Measurements from ENCODE around the gene CREBBP.

Gene CREBBP

GRCh38 chr16:3819746-3820724 is 60.5 kb downstream of the CREBBP start:
- Histone ChIP-seq H3K23ac (ENCODE audit: low read depth, low read length, poor library complexity) (no peak overlapping the region), H4K91ac (ENCODE audit: low read depth, low read length, poor library complexity) (no peak overlapping the region), H2AFZ (ENCODE audit: low read length) (no peak overlapping the region), H3K36me3 (replicated peaks in 1 of 2; ENCODE audit: control insufficient read depth in 2 of 2, insufficient read depth in 2 of 2, low read length in 2 of 2) (peaks cover 0 to 4% of the 10 kb centered on the region in 2 donors), H3K4me3 (ENCODE audit: low read length in 2 of 2) (no peak overlapping the region), H3K9me3 (replicated peaks in 1 of 2; ENCODE audit: control insufficient read depth in 2 of 2, insufficient read depth in 1 of 2, low read depth in 1 of 2, low read length in 2 of 2) (no peaks in the 10 kb centered on the region), H3K27ac (replicated peaks; ENCODE audit: low read length) (no peak overlapping the region), H2BK120ac (ENCODE audit: low read depth, low read length) (no peak overlapping the region), H3K18ac (ENCODE audit: low read length) (no peak overlapping the region), H3K4ac (ENCODE audit: low read length) (no peak overlapping the region), H2BK15ac (ENCODE audit: low read length) (no peak overlapping the region), H3K27me3 (ENCODE audit: control insufficient read depth in 3 of 3, insufficient read depth in 3 of 3, low read depth in 1 of 3, low read length in 3 of 3) (no peaks in the 10 kb centered on the region), H2BK12ac (ENCODE audit: low read length) (no peak overlapping the region), H3K4me1 (ENCODE audit: control insufficient read depth in 2 of 2, insufficient read depth in 1 of 2, low read depth in 1 of 2, low read length in 2 of 2) (peaks cover 1 to 18% of the 10 kb centered on the region in 2 donors), H3K9ac (ENCODE audit: low read depth, low read length, poor library complexity) (no peak overlapping the region), H3K79me1 (ENCODE audit: low read depth, low read length) (peaks cover 14% of the 10 kb centered on the region), H3K4me2 (ENCODE audit: insufficient read depth, low read length, poor library complexity, severe bottlenecking) (no peak overlapping the region), H2BK5ac (ENCODE audit: low read length) (no peak overlapping the region), H4K8ac (ENCODE audit: low read depth, low read length) (no peak overlapping the region), H2AK5ac (ENCODE audit: low read depth, low read length) (no peak overlapping the region), H3K14ac (ENCODE audit: low read length) (no peak overlapping the region)
- WGBS, 2 donors (ENCODE audit: extremely low coverage in 2 of 2, insufficient read length in 2 of 2, insufficient replicate concordance in 1 of 2), result no CpG with 5 or more reads among the region's 8 CpGs
- no peak for DNase-seq (ENCODE audit: low spot score)

DNA sequence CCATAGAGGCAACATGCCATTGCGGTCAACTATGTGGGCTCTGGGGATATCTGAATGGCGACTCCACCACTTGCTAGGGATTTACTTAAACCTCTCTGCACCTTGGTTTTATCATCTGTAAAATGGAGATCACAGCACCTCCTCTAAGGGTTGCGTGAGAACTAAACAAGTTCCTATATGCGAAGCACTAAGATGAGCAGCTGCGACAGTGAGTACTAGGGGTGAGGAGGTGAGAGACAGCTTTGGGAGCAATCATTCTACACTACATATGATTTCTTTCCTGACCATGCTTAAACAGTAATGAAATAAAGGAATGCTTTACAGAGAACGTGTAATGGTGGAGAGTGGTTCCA is 61.4 kb downstream of the CREBBP start:
- no peak overlapping the region for H2BK120ac ChIP-seq (ENCODE audit: low read depth, low read length)
- no peak overlapping the region for H2BK12ac ChIP-seq (ENCODE audit: low read length)
- no peak overlapping the region for H3K27ac ChIP-seq (replicated peaks; ENCODE audit: low read length)
- H3K14ac ChIP-seq (ENCODE audit: low read length), result no peak overlapping the region
- H3K9me3 ChIP-seq (replicated peaks in 1 of 2; ENCODE audit: control insufficient read depth in 2 of 2, insufficient read depth in 1 of 2, low read depth in 1 of 2, low read length in 2 of 2), result no peaks in the 10 kb centered on the region
- no peaks in the 10 kb centered on the region for H3K36me3 ChIP-seq (replicated peaks in 1 of 2; ENCODE audit: control insufficient read depth in 2 of 2, insufficient read depth in 2 of 2, low read length in 2 of 2)
- H3K4me1 ChIP-seq (ENCODE audit: control insufficient read depth in 2 of 2, insufficient read depth in 1 of 2, low read depth in 1 of 2, low read length in 2 of 2), result peaks cover 1 to 13% of the 10 kb centered on the region in 2 donors
- H2AFZ ChIP-seq (ENCODE audit: low read length), result no peak overlapping the region
- H4K91ac ChIP-seq (ENCODE audit: low read depth, low read length, poor library complexity), result no peak overlapping the region
- no peak overlapping the region for H3K4me2 ChIP-seq (ENCODE audit: insufficient read depth, low read length, poor library complexity, severe bottlenecking)
- H4K8ac ChIP-seq (ENCODE audit: low read depth, low read length), result no peak overlapping the region
- H3K27me3 ChIP-seq (ENCODE audit: control insufficient read depth in 3 of 3, insufficient read depth in 3 of 3, low read depth in 1 of 3, low read length in 3 of 3), result no peaks in the 10 kb centered on the region
- no peak overlapping the region for H3K4me3 ChIP-seq (ENCODE audit: low read length in 2 of 2)
- H3K4ac ChIP-seq (ENCODE audit: low read length), result no peak overlapping the region
- WGBS, 2 donors (ENCODE audit: extremely low coverage in 2 of 2, insufficient read length in 2 of 2, insufficient replicate concordance in 1 of 2), result no CpG with 5 or more reads among the region's 6 CpGs
- H2BK5ac ChIP-seq (ENCODE audit: low read length), result no peak overlapping the region
- no peak overlapping the region for H3K9ac ChIP-seq (ENCODE audit: low read depth, low read length, poor library complexity)
- H3K23ac ChIP-seq (ENCODE audit: low read depth, low read length, poor library complexity), result no peak overlapping the region
- H2AK5ac ChIP-seq (ENCODE audit: low read depth, low read length), result no peak overlapping the region
- no peak overlapping the region for H2BK15ac ChIP-seq (ENCODE audit: low read length)
- H3K18ac ChIP-seq (ENCODE audit: low read length), result no peak overlapping the region
- peaks cover 12% of the 10 kb centered on the region for H3K79me1 ChIP-seq (ENCODE audit: low read depth, low read length)
- DNase-seq (ENCODE audit: low spot score), result no peak

DNA sequence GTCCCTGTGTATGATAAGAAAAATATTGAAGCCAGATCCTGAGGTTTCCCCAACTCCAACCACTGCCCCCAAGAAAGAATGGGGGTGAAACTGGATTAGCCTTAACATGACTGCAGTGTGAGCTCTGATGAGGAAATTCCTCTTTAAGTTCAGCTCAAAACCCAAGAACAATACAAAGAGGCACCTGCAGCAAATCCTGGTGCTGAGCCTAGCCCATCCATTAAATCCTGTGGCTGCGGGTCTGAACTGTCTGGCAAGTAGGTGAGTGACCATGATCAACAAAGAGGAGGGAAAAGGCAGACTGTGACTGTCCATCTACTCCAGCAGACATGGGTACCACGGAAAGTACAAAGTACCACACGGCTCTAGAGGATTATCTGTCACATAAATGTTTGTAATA is 64.2 kb downstream of the CREBBP start:
- Histone ChIP-seq H2BK15ac (ENCODE audit: low read length) (no peak overlapping the region), H4K91ac (ENCODE audit: low read depth, low read length, poor library complexity) (no peak overlapping the region), H3K4me1 (ENCODE audit: control insufficient read depth in 2 of 2, insufficient read depth in 1 of 2, low read depth in 1 of 2, low read length in 2 of 2) (peaks cover 1 to 9% of the 10 kb centered on the region in 2 donors), H3K36me3 (replicated peaks in 1 of 2; ENCODE audit: control insufficient read depth in 2 of 2, insufficient read depth in 2 of 2, low read length in 2 of 2) (peaks cover 0 to 4% of the 10 kb centered on the region in 2 donors), H2BK120ac (ENCODE audit: low read depth, low read length) (no peak overlapping the region), H3K4me3 (ENCODE audit: low read length in 2 of 2) (no peak overlapping the region), H2BK12ac (ENCODE audit: low read length) (no peak overlapping the region), H4K8ac (ENCODE audit: low read depth, low read length) (no peak overlapping the region), H2AK5ac (ENCODE audit: low read depth, low read length) (no peak overlapping the region), H3K4ac (ENCODE audit: low read length) (no peak overlapping the region), H3K4me2 (ENCODE audit: insufficient read depth, low read length, poor library complexity, severe bottlenecking) (no peak overlapping the region), H3K27me3 (ENCODE audit: control insufficient read depth in 3 of 3, insufficient read depth in 3 of 3, low read depth in 1 of 3, low read length in 3 of 3) (no peaks in the 10 kb centered on the region), H2AFZ (ENCODE audit: low read length) (no peak overlapping the region), H3K9ac (ENCODE audit: low read depth, low read length, poor library complexity) (no peak overlapping the region), H3K18ac (ENCODE audit: low read length) (no peak overlapping the region), H3K9me3 (replicated peaks in 1 of 2; ENCODE audit: control insufficient read depth in 2 of 2, insufficient read depth in 1 of 2, low read depth in 1 of 2, low read length in 2 of 2) (no peaks in the 10 kb centered on the region), H2BK5ac (ENCODE audit: low read length) (no peak overlapping the region), H3K79me1 (ENCODE audit: low read depth, low read length) (peaks cover 14% of the 10 kb centered on the region), H3K27ac (replicated peaks; ENCODE audit: low read length) (no peak overlapping the region), H3K14ac (ENCODE audit: low read length) (no peak overlapping the region), H3K23ac (ENCODE audit: low read depth, low read length, poor library complexity) (no peak overlapping the region)
- peak; percentile 26 for DNase-seq (ENCODE audit: low spot score)
- no CpG with 5 or more reads among the region's 3 CpGs for WGBS, 2 donors (ENCODE audit: extremely low coverage in 2 of 2, insufficient read length in 2 of 2, insufficient replicate concordance in 1 of 2)

DNA sequence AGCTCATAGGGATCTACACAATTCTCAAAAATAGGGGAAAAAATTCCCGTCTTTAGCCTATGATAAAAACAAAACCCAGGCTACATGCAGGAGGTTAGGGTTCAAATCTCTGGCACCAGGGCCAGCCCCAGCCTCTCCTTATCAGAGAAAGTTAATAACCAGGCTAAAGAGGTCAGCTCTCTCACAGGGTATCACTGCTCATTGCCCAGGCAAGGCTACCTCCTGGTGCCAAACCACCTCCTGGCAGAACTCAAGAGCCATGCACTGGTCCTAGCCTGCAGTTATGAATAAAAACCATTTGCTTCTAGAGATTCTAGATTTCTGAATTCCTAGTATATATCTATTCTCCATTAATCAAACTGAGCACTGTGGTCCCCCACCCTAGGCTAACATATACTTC is 65.8 kb downstream of the CREBBP start:
- H3K27me3 ChIP-seq (ENCODE audit: control insufficient read depth in 3 of 3, insufficient read depth in 3 of 3, low read depth in 1 of 3, low read length in 3 of 3), result no peaks in the 10 kb centered on the region
- H3K4me3 ChIP-seq (ENCODE audit: low read length in 2 of 2), result no peak overlapping the region
- no peak overlapping the region for H3K14ac ChIP-seq (ENCODE audit: low read length)
- DNase-seq (ENCODE audit: low spot score), result no peak
- no peak overlapping the region for H2AK5ac ChIP-seq (ENCODE audit: low read depth, low read length)
- WGBS, 2 donors (ENCODE audit: extremely low coverage in 2 of 2, insufficient read length in 2 of 2, insufficient replicate concordance in 1 of 2), result no CpG with 5 or more reads among the region's 1 CpG
- H3K79me1 ChIP-seq (ENCODE audit: low read depth, low read length), result peaks cover 9% of the 10 kb centered on the region
- H3K9ac ChIP-seq (ENCODE audit: low read depth, low read length, poor library complexity), result no peak overlapping the region
- H2AFZ ChIP-seq (ENCODE audit: low read length), result no peak overlapping the region
- H2BK15ac ChIP-seq (ENCODE audit: low read length), result no peak overlapping the region
- H3K27ac ChIP-seq (replicated peaks; ENCODE audit: low read length), result no peak overlapping the region
- H3K23ac ChIP-seq (ENCODE audit: low read depth, low read length, poor library complexity), result no peak overlapping the region
- H4K8ac ChIP-seq (ENCODE audit: low read depth, low read length), result no peak overlapping the region
- peaks cover under 1 to 18% of the 10 kb centered on the region in 2 donors for H3K36me3 ChIP-seq (replicated peaks in 1 of 2; ENCODE audit: control insufficient read depth in 2 of 2, insufficient read depth in 2 of 2, low read length in 2 of 2)
- no peak overlapping the region for H3K18ac ChIP-seq (ENCODE audit: low read length)
- H2BK12ac ChIP-seq (ENCODE audit: low read length), result no peak overlapping the region
- no peak overlapping the region for H2BK120ac ChIP-seq (ENCODE audit: low read depth, low read length)
- peaks cover 0 to 10% of the 10 kb centered on the region in 2 donors for H3K4me1 ChIP-seq (ENCODE audit: control insufficient read depth in 2 of 2, insufficient read depth in 1 of 2, low read depth in 1 of 2, low read length in 2 of 2)
- H2BK5ac ChIP-seq (ENCODE audit: low read length), result no peak overlapping the region
- no peaks in the 10 kb centered on the region for H3K9me3 ChIP-seq (replicated peaks in 1 of 2; ENCODE audit: control insufficient read depth in 2 of 2, insufficient read depth in 1 of 2, low read depth in 1 of 2, low read length in 2 of 2)
- H3K4me2 ChIP-seq (ENCODE audit: insufficient read depth, low read length, poor library complexity, severe bottlenecking), result no peak overlapping the region
- no peak overlapping the region for H3K4ac ChIP-seq (ENCODE audit: low read length)
- H4K91ac ChIP-seq (ENCODE audit: low read depth, low read length, poor library complexity), result no peak overlapping the region

Measured in neuronal stem cell (in vitro differentiated cells).